Endothelial cell of umbilical vein (primary cell): ENCODE measurements around the gene PLAA.

Source experiments
- EZH2 ChIP-seq: IDR thresholded peaks from 2 replicates; pipeline ENCODE4 v1.6.1; 2012; ENCODE audit warnings: borderline replicate concordance, low read depth, mild to moderate bottlenecking, moderate library complexity, low read length, inconsistent platforms; ENCODE audit not compliant: severe bottlenecking
- GATA2 ChIP-seq: IDR thresholded peaks from 2 replicates; pipeline ENCODE4 v1.7.0; 2011; ENCODE audit warnings: low read depth, mild to moderate bottlenecking, moderate library complexity, mixed read lengths, low read length; ENCODE audit not compliant: insufficient read length, insufficient read depth
- JUN ChIP-seq: IDR thresholded peaks from 2 replicates; pipeline ENCODE4 v1.6.1; 2011; ENCODE audit warnings: borderline replicate concordance, low read depth; ENCODE audit not compliant: insufficient read length, insufficient read depth
- MYC ChIP-seq: IDR thresholded peaks from one replicate; pipeline ENCODE4 v1.6.1; 2011; ENCODE audit warnings: mild to moderate bottlenecking, low read depth, low read length
- POLR2A ChIP-seq: IDR thresholded peaks from 2 replicates; pipeline ENCODE4 v1.6.1; 2012; ENCODE audit warnings: low read depth, mild to moderate bottlenecking, control low read depth, low read length
- POLR2AphosphoS5 ChIP-seq: IDR thresholded peaks from 2 replicates; pipeline ENCODE4 v1.6.1; 2012; ENCODE audit warnings: low read depth, mild to moderate bottlenecking, control low read depth, low read length, moderate library complexity; ENCODE audit not compliant: insufficient read depth
- TF ChIP-seq, protein P1 (sequence below), 2 donors: IDR thresholded peaks; 1 replicate in 1 of 2; 2 replicates in 1 of 2; pipeline ENCODE4 v1.5.1; 2011; ENCODE audit warnings: low read length in 2 of 2, mild to moderate bottlenecking in 2 of 2, moderate library complexity in 2 of 2, control low read depth in 1 of 2, inconsistent platforms in 1 of 2, low read depth in 1 of 2; ENCODE audit not compliant: insufficient read depth in 1 of 2; ENCODE audit errors: extremely low read depth in 1 of 2
- TF ChIP-seq, protein P2 (sequence below): IDR thresholded peaks from 2 replicates; pipeline ENCODE4 v1.6.1; 2011; ENCODE audit not compliant: insufficient read depth, insufficient read length

DNA sequence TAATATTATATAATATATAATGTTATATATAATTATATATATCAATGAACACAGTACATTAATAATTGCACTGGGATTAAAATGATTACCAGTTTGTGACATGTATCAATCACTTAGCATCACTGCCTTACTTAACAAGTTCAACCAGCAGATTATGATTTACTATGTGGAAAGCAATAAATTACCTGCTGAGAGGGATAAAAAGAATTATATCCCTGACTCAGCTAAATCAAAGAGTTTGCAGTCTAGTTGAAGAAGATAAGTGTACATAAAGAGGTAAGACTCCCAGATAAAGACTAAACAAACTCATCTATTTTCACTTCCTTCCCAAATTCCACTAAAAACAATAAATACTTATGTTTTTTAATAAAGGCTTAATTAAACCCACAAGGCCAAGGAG lies 11.2 kb downstream of the PLAA start:
- TF ChIP-seq, protein P1, sequence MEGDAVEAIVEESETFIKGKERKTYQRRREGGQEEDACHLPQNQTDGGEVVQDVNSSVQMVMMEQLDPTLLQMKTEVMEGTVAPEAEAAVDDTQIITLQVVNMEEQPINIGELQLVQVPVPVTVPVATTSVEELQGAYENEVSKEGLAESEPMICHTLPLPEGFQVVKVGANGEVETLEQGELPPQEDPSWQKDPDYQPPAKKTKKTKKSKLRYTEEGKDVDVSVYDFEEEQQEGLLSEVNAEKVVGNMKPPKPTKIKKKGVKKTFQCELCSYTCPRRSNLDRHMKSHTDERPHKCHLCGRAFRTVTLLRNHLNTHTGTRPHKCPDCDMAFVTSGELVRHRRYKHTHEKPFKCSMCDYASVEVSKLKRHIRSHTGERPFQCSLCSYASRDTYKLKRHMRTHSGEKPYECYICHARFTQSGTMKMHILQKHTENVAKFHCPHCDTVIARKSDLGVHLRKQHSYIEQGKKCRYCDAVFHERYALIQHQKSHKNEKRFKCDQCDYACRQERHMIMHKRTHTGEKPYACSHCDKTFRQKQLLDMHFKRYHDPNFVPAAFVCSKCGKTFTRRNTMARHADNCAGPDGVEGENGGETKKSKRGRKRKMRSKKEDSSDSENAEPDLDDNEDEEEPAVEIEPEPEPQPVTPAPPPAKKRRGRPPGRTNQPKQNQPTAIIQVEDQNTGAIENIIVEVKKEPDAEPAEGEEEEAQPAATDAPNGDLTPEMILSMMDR (IDR thresholded peaks at IDR 0.05; ENCODE audit: extremely low read depth in 1 of 2, insufficient read depth in 1 of 2, low read depth in 1 of 2, low read length in 2 of 2) = no peak
- no peak for TF ChIP-seq POLR2A
- TF ChIP-seq EZH2 = no peak
- no peak for TF ChIP-seq MYC
- no peak for TF ChIP-seq POLR2AphosphoS5
- TF ChIP-seq, protein P2, sequence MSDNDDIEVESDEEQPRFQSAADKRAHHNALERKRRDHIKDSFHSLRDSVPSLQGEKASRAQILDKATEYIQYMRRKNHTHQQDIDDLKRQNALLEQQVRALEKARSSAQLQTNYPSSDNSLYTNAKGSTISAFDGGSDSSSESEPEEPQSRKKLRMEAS = no peak
- no peak for TF ChIP-seq JUN
- no peak for TF ChIP-seq GATA2
